T-cell (primary cell): Measurements from ENCODE around the gene MYLIP. TPM values are rescaled to one million over a fixed set of nuclear protein-coding genes. Genes with fewer than 3 reads are reported as not detected.
"Not testable (repeated sequence)": the region's sequence is repeated elsewhere in the genome, so short reads cannot be mapped to it uniquely, and the experiment has no call there.

ENCODE experiments used
- ATAC-seq, 4 experiments: fragments of 200-7000 bp in 3 of 4; fragments of 150-1000 bp in 1 of 4; cut with Tn5 transposase; replicated peaks in 1 of 4; 1 replicate in 3 of 4; 2 replicates in 1 of 4; pipeline ENCODE4 v1.10.0; 2021; ENCODE audit warnings: moderate library complexity in 3 of 4, mild to moderate bottlenecking in 2 of 4, moderate number of reproducible peaks in 1 of 4
- CTCF ChIA-PET, 2 donors: fragments of 300-600 bp; sonication (Branson Sonifier 250); formaldehyde crosslinking; loops; one replicate each; lab custom pipeline; 2022; ENCODE audit warnings: antibody characterized with exemption in 2 of 2; lab: Charles Lee
- POLR2A ChIA-PET, 2 donors: fragments of 300-600 bp; sonication (Branson Sonifier 250); formaldehyde crosslinking; loops; one replicate each; lab custom pipeline; 2022; ENCODE audit warnings: antibody characterized with exemption in 2 of 2; lab: Charles Lee
- DNase-seq, 35 experiments: peaks; one replicate each; pipeline versions ENCODE4 v3.0.0 to v3.0.0-alpha.2; 2013 to 2023
- H3K27ac ChIP-seq: one replicate; pipeline ENCODE4 v1.5.1; 2013; ENCODE audit warnings: low read length
- H3K27me3 ChIP-seq, 2 experiments: replicated peaks in 1 of 2; 1 replicate in 1 of 2; 2 replicates in 1 of 2; pipeline versions ENCODE4 v1.6.1 to v1.7.0; 2013; ENCODE audit warnings: low read length in 1 of 2, mixed read lengths in 1 of 2; ENCODE audit not compliant: control insufficient read depth in 2 of 2, insufficient read depth in 2 of 2; ENCODE audit errors: extremely low read depth in 1 of 2
- H3K36me3 ChIP-seq, 2 donors: 1 replicate in 1 of 2; 2 replicates in 1 of 2; pipeline versions ENCODE4 v1.6.1 to v1.7.0; 2013; ENCODE audit warnings: low read length in 1 of 2; ENCODE audit not compliant: control insufficient read depth in 2 of 2, insufficient read depth in 1 of 2; ENCODE audit errors: extremely low read depth in 1 of 2
- H3K4me1 ChIP-seq, 2 experiments: 1 replicate in 1 of 2; 2 replicates in 1 of 2; pipeline versions ENCODE4 v1.6.1 to v1.7.0; 2013; ENCODE audit warnings: low read length in 2 of 2, mixed read lengths in 1 of 2; ENCODE audit not compliant: insufficient read depth in 2 of 2, control insufficient read depth in 1 of 2; ENCODE audit errors: extremely low read depth in 1 of 2
- H3K4me3 ChIP-seq, 2 donors: 1 replicate in 1 of 2; 2 replicates in 1 of 2; pipeline versions ENCODE4 v1.5.1 to v1.7.0; 2013; ENCODE audit warnings: mild to moderate bottlenecking in 2 of 2, low read length in 1 of 2, moderate library complexity in 1 of 2; ENCODE audit not compliant: control insufficient read depth in 1 of 2; ENCODE audit errors: extremely low read depth in 1 of 2
- H3K9me3 ChIP-seq: 2 replicates; pipeline ENCODE4 v1.7.0; 2013
- H3K27ac Mint-ChIP-seq, 2 donors: one replicate each; pipeline ENCODE4 v1.8.0; 2020 to 2021; ENCODE audit warnings: mild to moderate bottlenecking in 2 of 2, mixed read lengths in 2 of 2
- H3K27me3 Mint-ChIP-seq, 2 donors: one replicate each; pipeline ENCODE4 v1.8.0; 2021 to 2022; ENCODE audit warnings: mixed read lengths in 2 of 2
- H3K36me3 Mint-ChIP-seq: one replicate; pipeline ENCODE4 v1.8.0; 2021; ENCODE audit warnings: mixed read lengths
- H3K4me1 Mint-ChIP-seq, 3 donors: one replicate each; pipeline ENCODE4 v1.8.0; 2020 to 2022; ENCODE audit warnings: mixed read lengths in 3 of 3, mild to moderate bottlenecking in 1 of 3
- H3K4me3 Mint-ChIP-seq, 3 donors: one replicate each; pipeline ENCODE4 v1.8.0; 2020 to 2022; ENCODE audit warnings: mild to moderate bottlenecking in 3 of 3, mixed read lengths in 3 of 3, moderate library complexity in 3 of 3
- H3K9me3 Mint-ChIP-seq, 3 donors: one replicate each; pipeline ENCODE4 v1.8.0; 2020 to 2022; ENCODE audit warnings: mixed read lengths in 3 of 3
- WGBS: methylation state at CpG from one replicate; pipeline ENCODE4 v1.1.5; 2013; ENCODE audit warnings: missing lambda C conversion rate; ENCODE audit not compliant: insufficient coverage; 5-methylcytosine and 5-hydroxymethylcytosine counted together
- total RNA-seq, 35 experiments: library from RNA in 6 of 35; stranded (reverse) in 6 of 35; fragments of 120-200 nt in 1 of 35; gene quantifications; one replicate each; pipeline versions ENCODE4 v1.2.1 to v1.2.4 and lab custom pipeline; 2013 to 2026

The MYLIP gene
- total RNA-seq, 5 donors from 2014 or later (not counting 1 experiment from before 2014, with no cell fraction given) = 18.4 to 210 (median 19.9) TPM

DNA sequence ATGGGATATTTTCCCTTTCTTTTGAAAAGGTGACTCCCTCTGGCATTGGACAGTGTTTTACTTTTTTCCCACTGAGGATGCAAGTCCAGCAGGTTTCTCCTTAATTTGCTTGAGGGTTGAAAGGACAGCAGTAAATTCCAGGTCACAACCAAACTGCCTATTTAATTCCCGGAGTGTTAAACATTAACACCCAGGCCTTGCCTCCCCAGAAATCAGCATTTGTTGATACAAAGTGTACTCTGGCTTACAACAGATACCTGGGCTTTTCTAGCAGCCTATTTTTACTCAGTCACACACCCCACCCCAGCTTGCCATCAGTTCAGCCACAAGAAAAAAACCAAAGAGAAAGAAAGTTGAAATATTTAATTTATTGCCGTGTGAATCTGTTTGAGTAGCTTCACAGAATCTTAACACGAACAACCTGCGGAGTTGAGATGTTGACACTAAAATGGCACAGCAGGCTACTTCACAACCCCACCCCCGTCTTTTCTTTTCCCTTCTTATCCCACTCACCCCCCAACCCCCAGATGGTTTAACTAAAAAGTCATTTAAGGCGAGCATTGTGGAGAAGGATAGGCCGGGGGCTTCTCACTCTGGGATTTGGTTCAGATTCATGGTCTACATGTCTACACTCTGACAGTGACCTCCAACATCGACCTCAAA lies 45.7 kb downstream of the MYLIP start:
- Histone ChIP-seq H3K27me3 (no peaks in the 10 kb centered on the region), H3K36me3 (no peaks in the 10 kb centered on the region), H3K4me1 (peaks cover 8 to 13% of the 10 kb centered on the region in 2 experiments), H3K9me3 (no peaks in the 10 kb centered on the region), H3K27ac (no peak overlapping the region), H3K4me3 (no peak overlapping the region)
- CTCF ChIA-PET = interaction anchor here in 1 of 2 donors (0.5 kb wide), 1 partner anchor 133 kb away, joined by 3 read pairs; no protein-coding TSS in a partner anchor
- Mint-ChIP-seq H3K27me3 (peaks cover 1 to 13% of the 10 kb centered on the region in 2 donors), H3K27ac (no peak overlapping the region), H3K4me3 (no peak overlapping the region), H3K9me3 (peaks cover 5 to 7% (median 5%) of the 10 kb centered on the region in 3 donors), H3K36me3 (peaks cover 3% of the 10 kb centered on the region), H3K4me1 (peaks cover 17 to 25% (median 23%) of the 10 kb centered on the region in 3 donors)
- no peak for ATAC-seq
- 80% methylated on average over 1 of the region's 8 CpGs for WGBS
- POLR2A ChIA-PET = interaction anchor here in 1 of 2 donors (0.6 kb wide), 1 partner anchor 136 kb away, joined by 4 read pairs; no protein-coding TSS in a partner anchor
- no peak for DNase-seq

DNA sequence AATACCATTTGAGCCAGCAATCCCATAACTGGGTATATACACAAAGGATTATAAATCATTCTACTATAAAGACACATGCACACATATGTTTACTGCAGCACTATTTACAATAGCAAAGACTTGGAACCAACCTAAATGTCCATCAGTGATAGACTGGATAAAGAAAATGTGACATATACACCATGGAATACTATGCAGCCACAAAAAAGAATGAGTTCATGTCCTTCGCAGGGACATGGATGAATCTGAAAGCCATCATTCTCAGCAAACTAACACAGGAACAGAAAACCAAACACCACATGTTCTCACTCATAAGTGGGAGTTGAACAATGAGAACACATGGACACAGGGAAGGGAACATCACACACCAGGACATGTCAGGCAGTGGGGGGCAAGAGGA lies 47.7 kb downstream of the MYLIP start:
- H3K36me3 Mint-ChIP-seq, POLR2A ChIA-PET, H3K9me3 ChIP-seq, H3K4me3 ChIP-seq, DNase-seq, H3K36me3 ChIP-seq, H3K4me3 Mint-ChIP-seq, H3K27me3 Mint-ChIP-seq, ATAC-seq, H3K27ac ChIP-seq, H3K27ac Mint-ChIP-seq, H3K27me3 ChIP-seq, CTCF ChIA-PET: not testable (repeated sequence)
- peaks cover 13 to 19% (median 16%) of the 10 kb centered on the region in 3 donors for H3K9me3 Mint-ChIP-seq
- H3K4me1 ChIP-seq = peaks cover 16 to 25% of the 10 kb centered on the region in 2 experiments
- WGBS = no CpG with 5 or more reads among the region's 1 CpG
- H3K4me1 Mint-ChIP-seq = peaks cover 28 to 36% (median 33%) of the 10 kb centered on the region in 3 donors

DNA sequence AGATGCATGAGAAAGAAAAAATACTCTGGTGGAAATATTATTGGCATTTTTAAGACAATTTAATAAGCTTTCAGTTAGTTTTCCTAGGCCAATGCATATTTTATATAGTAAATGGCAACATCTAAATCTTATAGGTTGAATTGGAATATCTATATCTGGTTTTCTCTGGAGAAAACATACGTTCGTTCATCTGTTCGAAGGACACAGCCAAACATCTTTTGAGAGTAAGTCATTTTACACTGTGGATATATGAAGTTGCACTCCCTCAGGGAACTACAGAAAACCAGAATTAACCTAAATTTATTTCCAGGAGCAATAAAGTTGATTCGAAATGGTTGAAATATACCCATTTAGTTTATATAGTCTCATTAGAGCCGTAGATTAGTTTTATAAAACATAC lies 49.0 kb downstream of the MYLIP start:
- Mint-ChIP-seq H3K4me1 (peaks cover 31 to 41% (median 34%) of the 10 kb centered on the region in 3 donors), H3K36me3 (peaks cover 3% of the 10 kb centered on the region), H3K27ac (no peak overlapping the region), H3K27me3 (peaks cover 1 to 6% of the 10 kb centered on the region in 2 donors), H3K9me3 (peaks cover 16 to 21% (median 17%) of the 10 kb centered on the region in 3 donors), H3K4me3 (no peak overlapping the region)
- POLR2A ChIA-PET = no interaction called here
- Histone ChIP-seq H3K9me3 (no peaks in the 10 kb centered on the region), H3K27me3 (no peaks in the 10 kb centered on the region), H3K4me3 (no peak overlapping the region), H3K36me3 (no peaks in the 10 kb centered on the region), H3K27ac (no peak overlapping the region), H3K4me1 (peaks cover 14 to 32% of the 10 kb centered on the region in 2 experiments)
- CTCF ChIA-PET = no interaction called here
- ATAC-seq (no peak), DNase-seq (no peak)
- no CpG with 5 or more reads among the region's 5 CpGs for WGBS

DNA sequence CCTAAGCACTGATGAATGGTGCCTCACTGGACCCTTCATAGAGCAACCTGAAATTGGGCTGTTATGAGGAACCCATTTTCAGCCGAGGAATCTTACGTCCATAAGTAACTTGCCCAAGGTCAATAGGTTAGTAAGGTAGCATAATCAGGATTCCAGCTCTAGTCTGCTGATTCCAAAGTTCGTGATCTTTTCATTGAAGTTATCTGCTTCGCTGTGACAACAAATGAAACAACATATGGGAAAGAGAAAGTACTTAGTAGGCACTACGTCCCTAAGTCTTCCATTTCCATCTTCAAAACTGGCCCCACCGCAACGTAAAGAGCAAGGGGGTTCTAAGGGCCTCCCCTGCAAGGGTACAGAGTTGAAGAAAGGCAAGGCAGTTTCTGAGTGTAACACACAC lies 49.5 kb downstream of the MYLIP start:
- CTCF ChIA-PET = no interaction called here
- ATAC-seq (no peak), DNase-seq (no peak)
- H3K9me3 Mint-ChIP-seq = peaks cover 16 to 21% (median 17%) of the 10 kb centered on the region in 3 donors
- no peaks in the 10 kb centered on the region for H3K36me3 ChIP-seq
- H3K36me3 Mint-ChIP-seq = peaks cover 3% of the 10 kb centered on the region
- POLR2A ChIA-PET = interaction anchor here in 1 of 2 donors (2.4 kb wide), 1 partner anchor 47 kb away, joined by 25 read pairs; no protein-coding TSS in a partner anchor
- H3K4me3 ChIP-seq = no peak overlapping the region
- peaks cover 14 to 31% of the 10 kb centered on the region in 2 experiments for H3K4me1 ChIP-seq
- H3K27ac ChIP-seq = no peak overlapping the region
- peaks cover 1 to 2% of the 10 kb centered on the region in 2 donors for H3K27me3 Mint-ChIP-seq
- peak overlapping the region in 1 of 2 donors; percentile 27 for H3K27ac Mint-ChIP-seq
- H3K9me3 ChIP-seq = no peaks in the 10 kb centered on the region
- peaks cover 35 to 45% (median 39%) of the 10 kb centered on the region in 3 donors for H3K4me1 Mint-ChIP-seq
- H3K4me3 Mint-ChIP-seq = no peak overlapping the region
- WGBS = 100% methylated on average over 2 of the region's 7 CpGs
- no peaks in the 10 kb centered on the region for H3K27me3 ChIP-seq

DNA sequence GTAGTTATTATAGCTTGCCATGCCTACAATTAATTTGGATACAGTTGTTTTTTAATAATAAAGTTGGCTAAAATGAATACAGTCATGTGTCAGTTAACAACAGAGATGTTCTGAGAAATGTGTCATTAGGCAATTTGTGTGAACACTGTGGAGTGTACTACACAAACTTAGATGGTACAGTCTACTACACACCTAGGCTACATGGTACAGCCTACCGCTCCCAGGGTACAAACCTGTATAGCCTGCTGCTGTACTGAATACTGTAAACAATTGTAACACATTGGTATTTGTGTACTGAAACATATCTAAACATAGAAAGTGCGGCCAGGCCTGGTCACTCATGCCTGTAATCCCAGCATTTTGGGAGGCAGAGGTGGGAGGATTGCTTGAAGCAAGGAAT lies 50.2 kb downstream of the MYLIP start:
- Mint-ChIP-seq H3K4me3 (no peak overlapping the region), H3K27ac (peak overlapping the region in 1 of 2 donors; percentile 89), H3K9me3 (peaks cover 16 to 21% (median 17%) of the 10 kb centered on the region in 3 donors), H3K27me3 (peaks cover 0 to 1% of the 10 kb centered on the region in 2 donors), H3K36me3 (peaks cover 3% of the 10 kb centered on the region), H3K4me1 (peaks cover 33 to 46% (median 39%) of the 10 kb centered on the region in 3 donors)
- no peak for DNase-seq
- ChIA-PET CTCF (interaction anchor here in 1 of 2 donors (0.6 to 2.1 kb wide), 6 partner anchors 9 to 488 kb away, joined by 3 to 18 read pairs (median 4); partner anchors contain the start of gene MYLIP), POLR2A (interaction anchor here in 1 of 2 donors (1.6 to 2.4 kb wide), 2 partner anchors 47 to 50 kb away, joined by 18 to 25 read pairs; partner anchors contain the start of gene MYLIP)
- peaks cover 9 to 31% of the 10 kb centered on the region in 2 experiments for H3K4me1 ChIP-seq
- H3K27me3 ChIP-seq = no peaks in the 10 kb centered on the region
- no peak overlapping the region for H3K4me3 ChIP-seq
- no peaks in the 10 kb centered on the region for H3K36me3 ChIP-seq
- ATAC-seq = no peak
- WGBS = no CpG with 5 or more reads among the region's 2 CpGs
- no peaks in the 10 kb centered on the region for H3K9me3 ChIP-seq
- H3K27ac ChIP-seq = peak overlapping the region; percentile 81

DNA sequence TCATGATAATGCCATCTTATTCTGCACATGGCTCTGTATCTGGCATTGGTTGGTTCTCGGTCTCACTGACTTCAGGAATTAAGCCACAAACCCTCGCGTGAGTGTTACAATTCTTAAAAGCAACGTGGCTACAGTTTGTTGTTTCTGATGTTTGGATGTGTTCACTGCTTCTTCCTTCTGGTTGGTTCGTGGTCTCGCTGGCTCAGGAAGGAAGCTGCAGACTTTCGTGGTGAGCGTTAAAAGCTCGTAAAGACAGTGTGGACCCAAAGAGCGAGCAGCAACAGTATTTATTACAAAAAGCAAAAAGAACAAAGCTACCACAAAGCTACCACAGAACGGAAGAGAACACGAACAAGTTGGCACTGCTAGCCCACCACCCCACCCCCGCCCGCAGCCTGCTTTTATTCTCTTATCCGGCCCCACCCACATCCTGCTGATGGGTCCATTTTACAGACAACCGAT lies 51.1 kb downstream of the MYLIP start:
- peaks cover 25 to 41% (median 33%) of the 10 kb centered on the region in 3 donors for H3K4me1 Mint-ChIP-seq

More for the DNA sequence above, 51.1 kb downstream of the MYLIP start:
- Histone ChIP-seq H3K4me1 (peaks cover 4 to 31% of the 10 kb centered on the region in 2 experiments), H3K9me3 (no peaks in the 10 kb centered on the region), H3K4me3 (no peak overlapping the region), H3K27me3 (no peaks in the 10 kb centered on the region), H3K27ac (peak overlapping the region; percentile 81), H3K36me3 (no peaks in the 10 kb centered on the region)
- CTCF ChIA-PET = interaction anchor here (0.5 to 2.3 kb wide), 14 partner anchors 8 to 491 kb away, joined by 3 to 22 read pairs (median 4); partner anchors contain the start of gene MYLIP (in 1 of the 2)
- DNase-seq (peak; percentile 26 to 88 (median 63)), ATAC-seq (peak; percentile 84 to 92 (median 92))
- H3K27ac Mint-ChIP-seq = peak overlapping the region; percentile 86 to 89
- POLR2A ChIA-PET = interaction anchor here (0.6 to 2.4 kb wide), 11 partner anchors 30 to 584 kb away, joined by 3 to 25 read pairs (median 4); partner anchors contain the start of gene MYLIP (in 1 of the 2)
- H3K36me3 Mint-ChIP-seq = peaks cover 3% of the 10 kb centered on the region
- peaks cover 16 to 21% (median 17%) of the 10 kb centered on the region in 3 donors for H3K9me3 Mint-ChIP-seq
- peaks cover 0 to under 1% of the 10 kb centered on the region in 2 donors for H3K27me3 Mint-ChIP-seq
- 0% methylated on average over 10 of the region's 16 CpGs for WGBS
- H3K4me3 Mint-ChIP-seq = peak overlapping the region; percentile 5 to 58 (median 25)
